RWPE2 (cell line): Measurements from ENCODE around the gene ARNT2.

Experiments used
- ATAC-seq: fragments of 200-7000 bp; cut with Tn5 transposase; 3 replicates; pipeline ENCODE4 v1.9.1; 2021; ENCODE audit warnings: low read depth
- DNase-seq: peaks from one replicate; pipeline ENCODE4 v3.0.0-alpha.2; 2020; ENCODE audit warnings: low spot score
- H3K27ac ChIP-seq: fragments of 450-650 bp; 2 replicates; pipeline ENCODE4 v1.5.1; 2017; ENCODE audit warnings: mild to moderate bottlenecking; ENCODE audit not compliant: poor library complexity, severe bottlenecking
- H3K27me3 ChIP-seq: fragments of 250-450 bp; sonication (Bioruptor Pico); 2 replicates; pipeline ENCODE4 v1.5.1; 2021; ENCODE audit warnings: mild to moderate bottlenecking, moderate library complexity; ENCODE audit not compliant: insufficient read depth, poor library complexity, severe bottlenecking
- H3K36me3 ChIP-seq: fragments of 250-450 bp; sonication (Bioruptor Pico); 2 replicates; pipeline ENCODE4 v1.5.1; 2020; ENCODE audit warnings: low read depth, mild to moderate bottlenecking, moderate library complexity
- H3K4me1 ChIP-seq: fragments of 250-450 bp; sonication (Bioruptor Pico); 2 replicates; pipeline ENCODE4 v1.5.1; 2021; ENCODE audit warnings: mild to moderate bottlenecking, moderate library complexity; ENCODE audit not compliant: insufficient read depth, poor library complexity, severe bottlenecking
- H3K4me3 ChIP-seq: fragments of 250-450 bp; sonication (Bioruptor Pico); 2 replicates; pipeline ENCODE4 v1.5.1; 2021; ENCODE audit warnings: mild to moderate bottlenecking, moderate library complexity; ENCODE audit not compliant: severe bottlenecking
- H3K9me3 ChIP-seq: fragments of 250-450 bp; sonication (Bioruptor Pico); 2 replicates; pipeline ENCODE4 v1.5.1; 2021; ENCODE audit warnings: mild to moderate bottlenecking, moderate library complexity; ENCODE audit not compliant: severe bottlenecking
- CTCF ChIP-seq: fragments of 450-650 bp; IDR thresholded peaks from one replicate; pipeline ENCODE4 v1.5.1; 2017; ENCODE audit warnings: mild to moderate bottlenecking, moderate library complexity; ENCODE audit not compliant: poor library complexity, severe bottlenecking

Gene ARNT2

GRCh38 chr15:80441714-80442113 lies 37.5 kb downstream of the ARNT2 start:
- Histone ChIP-seq H3K27me3 (no peaks in the 10 kb centered on the region), H3K4me1 (peaks cover 10% of the 10 kb centered on the region), H3K4me3 (no peak overlapping the region), H3K27ac (no peak overlapping the region), H3K36me3 (no peaks in the 10 kb centered on the region), H3K9me3 (no peaks in the 10 kb centered on the region)
- DNase-seq = no peak
- no peak for TF ChIP-seq CTCF
- ATAC-seq = no peak

GRCh38 chr15:80442728-80443403 lies 38.7 kb downstream of the ARNT2 start:
- no peak overlapping the region for H3K4me3 ChIP-seq
- ATAC-seq = no peak
- H3K9me3 ChIP-seq = no peaks in the 10 kb centered on the region
- TF ChIP-seq CTCF = no peak
- no peaks in the 10 kb centered on the region for H3K36me3 ChIP-seq
- no peak overlapping the region for H3K27ac ChIP-seq
- H3K4me1 ChIP-seq = no peaks in the 10 kb centered on the region
- no peak for DNase-seq
- no peaks in the 10 kb centered on the region for H3K27me3 ChIP-seq

- ATAC-seq = no peak
- no peak for TF ChIP-seq CTCF
- no peak overlapping the region for H3K27ac ChIP-seq
- no peak overlapping the region for H3K4me3 ChIP-seq
- DNase-seq = no peak
- no peaks in the 10 kb centered on the region for H3K36me3 ChIP-seq
- H3K4me1 ChIP-seq = no peaks in the 10 kb centered on the region
- no peaks in the 10 kb centered on the region for H3K27me3 ChIP-seq
- H3K9me3 ChIP-seq = no peaks in the 10 kb centered on the region
These were observed 40.6 kb downstream of the ARNT2 start for GRCh38 chr15:80444680-80445251.

GRCh38 chr15:80445300-80446041 lies 41.3 kb downstream of the ARNT2 start:
- Histone ChIP-seq H3K9me3 (no peaks in the 10 kb centered on the region), H3K4me3 (no peak overlapping the region), H3K27ac (no peak overlapping the region), H3K4me1 (no peaks in the 10 kb centered on the region), H3K36me3 (no peaks in the 10 kb centered on the region), H3K27me3 (no peaks in the 10 kb centered on the region)
- ATAC-seq = no peak; the same call in 2 of the 3 replicates
- no peak for TF ChIP-seq CTCF
- no peak for DNase-seq
